GM23338 (cell line): Measurements from ENCODE around the gene CUEDC2. TPM values are rescaled to one million over a fixed set of nuclear protein-coding genes. Genes with fewer than 3 reads are reported as not detected.

Experiments used
- ATAC-seq: fragments of 200-7000 bp; cut with Tn5 transposase; 3 replicates; pipeline ENCODE4 v1.9.1; 2020
- DNase-seq: peaks from one replicate; pipeline ENCODE4 v3.0.0-alpha.2; 2015; ENCODE audit warnings: low spot score
- H2AFZ ChIP-seq: fragments of 200-600 bp; sonication (generic); 2 replicates; pipeline ENCODE4 v1.8.0; 2016; ENCODE audit warnings: antibody characterized with exemption, mild to moderate bottlenecking, moderate library complexity
- H3F3A ChIP-seq: fragments of 200-600 bp; sonication (generic); replicated peaks from 2 replicates; pipeline ENCODE4 v1.8.0; 2017; ENCODE audit warnings: antibody characterized with exemption, mixed run types, low read depth
- H3K27ac ChIP-seq: fragments of 200-600 bp; sonication (generic); 2 replicates; pipeline ENCODE4 v1.6.1; 2016; ENCODE audit warnings: low read depth
- H3K27me3 ChIP-seq: fragments of 200-600 bp; sonication (generic); 2 replicates; pipeline ENCODE4 v1.8.0; 2016; ENCODE audit warnings: mild to moderate bottlenecking, mixed run types, moderate library complexity; ENCODE audit not compliant: insufficient read depth
- H3K36me3 ChIP-seq: fragments of 200-600 bp; sonication (generic); 2 replicates; pipeline ENCODE4 v1.8.0; 2016; ENCODE audit warnings: mild to moderate bottlenecking; ENCODE audit not compliant: insufficient read depth
- H3K4me1 ChIP-seq: fragments of 200-600 bp; sonication (generic); 2 replicates; pipeline ENCODE4 v1.8.0; 2016; ENCODE audit warnings: mild to moderate bottlenecking, moderate library complexity; ENCODE audit not compliant: insufficient read depth
- H3K4me2 ChIP-seq: fragments of 200-600 bp; sonication (generic); 2 replicates; pipeline ENCODE4 v1.7.1; 2017; ENCODE audit warnings: mixed run types
- H3K4me3 ChIP-seq: fragments of 200-600 bp; sonication (generic); 2 replicates; pipeline ENCODE4 v1.6.1; 2016; ENCODE audit warnings: mixed run types
- H3K79me2 ChIP-seq: fragments of 200-600 bp; sonication (generic); replicated peaks from 2 replicates; pipeline ENCODE4 v1.8.0; 2017; ENCODE audit warnings: mild to moderate bottlenecking; ENCODE audit not compliant: insufficient read depth
- H3K9me2 ChIP-seq: fragments of 200-600 bp; sonication (generic); 2 replicates; pipeline ENCODE4 v1.8.0; 2017; ENCODE audit not compliant: insufficient read depth
- H4K20me1 ChIP-seq: fragments of 200-600 bp; sonication (generic); replicated peaks from 2 replicates; pipeline ENCODE4 v1.8.0; 2017; ENCODE audit warnings: mild to moderate bottlenecking; ENCODE audit not compliant: insufficient read depth
- H3K27ac Mint-ChIP-seq: 2 replicates; pipeline ENCODE4 v1.8.0; 2020; ENCODE audit warnings: inconsistent platforms, mild to moderate bottlenecking, moderate library complexity, mixed read lengths
- H3K27me3 Mint-ChIP-seq: 3 replicates; pipeline ENCODE4 v1.8.0; 2022; ENCODE audit warnings: low read depth, mild to moderate bottlenecking, moderate library complexity, mixed read lengths, inconsistent platforms; ENCODE audit not compliant: insufficient read depth, poor library complexity
- H3K36me3 Mint-ChIP-seq: 3 replicates; pipeline ENCODE4 v1.8.0; 2021; ENCODE audit warnings: low read depth, mild to moderate bottlenecking, inconsistent platforms, moderate library complexity, mixed read lengths
- H3K4me1 Mint-ChIP-seq: 3 replicates; pipeline ENCODE4 v1.8.0; 2020; ENCODE audit warnings: mild to moderate bottlenecking, inconsistent platforms, mixed read lengths
- H3K4me3 Mint-ChIP-seq: 3 replicates; pipeline ENCODE4 v1.8.0; 2021; ENCODE audit warnings: moderate library complexity, mild to moderate bottlenecking, inconsistent platforms, mixed read lengths
- H3K9me3 Mint-ChIP-seq: 3 replicates; pipeline ENCODE4 v1.8.0; 2020; ENCODE audit warnings: moderate library complexity, mild to moderate bottlenecking, inconsistent platforms, mixed read lengths
- CREB1 ChIP-seq: fragments of 250-450 bp; sonication (Bioruptor Pico); IDR thresholded peaks from 2 replicates; pipeline ENCODE4 v1.5.0; 2020; ENCODE audit warnings: low read depth, mild to moderate bottlenecking, moderate library complexity
- ETS1 ChIP-seq: IDR thresholded peaks from 2 replicates; pipeline ENCODE4 v1.6.1; 2016; ENCODE audit warnings: antibody characterized with exemption
- EZH2phosphoT487 ChIP-seq: fragments of 200-600 bp; sonication (generic); IDR thresholded peaks from one replicate; pipeline ENCODE4 v1.8.1; 2018; ENCODE audit warnings: antibody characterized with exemption; ENCODE audit not compliant: unreplicated experiment
- JUNB ChIP-seq: IDR thresholded peaks from one replicate; pipeline ENCODE4 v1.6.1; 2016; ENCODE audit warnings: antibody characterized with exemption; ENCODE audit not compliant: unreplicated experiment
- NANOG ChIP-seq: IDR thresholded peaks from 2 replicates; pipeline ENCODE4 v1.6.1; 2016; ENCODE audit warnings: antibody characterized with exemption, borderline replicate concordance
- POLR2AphosphoS5 ChIP-seq: IDR thresholded peaks from 2 replicates; pipeline ENCODE4 v1.6.1; 2016; ENCODE audit warnings: antibody characterized with exemption, low read depth
- ZNF114 ChIP-seq: fragments of 250-450 bp; sonication (Bioruptor Pico); IDR thresholded peaks from 2 replicates; pipeline ENCODE4 v1.5.0; 2020; ENCODE audit warnings: mild to moderate bottlenecking, moderate library complexity
- ZNF331 ChIP-seq: fragments of 250-450 bp; sonication (Bioruptor Pico); IDR thresholded peaks from 2 replicates; pipeline ENCODE4 v1.5.0; 2020; ENCODE audit warnings: low read depth, mild to moderate bottlenecking, moderate library complexity
- ZNF462 ChIP-seq: fragments of 250-450 bp; sonication (Bioruptor Pico); IDR thresholded peaks from 2 replicates; pipeline ENCODE4 v1.5.0; 2020; ENCODE audit warnings: mild to moderate bottlenecking, moderate library complexity
- polyA plus RNA-seq: library from polyadenylated mRNA; unstranded; fragments of >200 nt; fragmentation: Nextera tagmentation; extraction: Ambion mirVana; gene quantifications from 2 replicates; pipeline ENCODE4 v1.2.1, GENCODE V29; 2016
- total RNA-seq: library from RNA; depleted of rRNA; stranded (reverse); fragments of >200 nt; shearing (Covaris generic); gene quantifications from 2 replicates; pipeline ENCODE4 v1.2.3, GENCODE V29; 2014
- TF ChIP-seq, protein P1 (sequence below), 2 experiments: fragments of 200-600 bp in 1 of 2; sonication (generic) in 1 of 2; conservative IDR thresholded peaks; 2 replicates each; pipeline versions ENCODE4 v1.5.1 to v1.6.1; 2016 to 2017; ENCODE audit warnings: antibody characterized with exemption in 2 of 2, low read depth in 2 of 2, mild to moderate bottlenecking in 2 of 2, moderate library complexity in 1 of 2
- TF ChIP-seq, protein P2 (sequence below): IDR thresholded peaks from one replicate; pipeline ENCODE4 v1.6.1; 2018; ENCODE audit warnings: antibody characterized with exemption; ENCODE audit not compliant: unreplicated experiment

The CUEDC2 gene
- total and polyA plus RNA-seq, 2 experiments from 2014 or later, result 39.2 to 47.3 TPM

- Mint-ChIP-seq H3K36me3 (peaks cover 4% of the 10 kb centered on the region), H3K27ac (peak overlapping the region; percentile 90), H3K27me3 (peaks cover 19% of the 10 kb centered on the region), H3K4me3 (peak overlapping the region; percentile 90), H3K9me3 (no peaks in the 10 kb centered on the region), H3K4me1 (peaks cover 36% of the 10 kb centered on the region)
- Histone ChIP-seq H3K4me2 (peak overlapping the region; percentile 96), H3K4me3 (peak overlapping the region; percentile 85), H3K27ac (peak overlapping the region; percentile 68), H3F3A (0 out of 2 replicates have a peak, but pooled peaks cover 21% of the 10 kb centered on the region), H3K79me2 (peaks cover 23% of the 10 kb centered on the region; the same call in 1 of the 2 replicates), H3K27me3 (peaks cover 5% of the 10 kb centered on the region; the same call in 1 of the 2 replicates), H3K4me1 (peaks cover 29% of the 10 kb centered on the region), H3K36me3 (no peaks in the 10 kb centered on the region), H2AFZ (peak overlapping the region; percentile 94), H3K9me2 (no peaks in the 10 kb centered on the region), H4K20me1 (no peaks in the 10 kb centered on the region)
- TF ChIP-seq CREB1 (peak; percentile 81), ZNF331 (CRISPR knock-in tag) (no peak), POLR2AphosphoS5 (peak; percentile 87), NANOG (no peak), ETS1 (peak; percentile 84), ZNF462 (CRISPR knock-in tag) (no peak), JUNB (no peak), EZH2phosphoT487 (no peak), ZNF114 (no peak)
- TF ChIP-seq, protein P1, sequence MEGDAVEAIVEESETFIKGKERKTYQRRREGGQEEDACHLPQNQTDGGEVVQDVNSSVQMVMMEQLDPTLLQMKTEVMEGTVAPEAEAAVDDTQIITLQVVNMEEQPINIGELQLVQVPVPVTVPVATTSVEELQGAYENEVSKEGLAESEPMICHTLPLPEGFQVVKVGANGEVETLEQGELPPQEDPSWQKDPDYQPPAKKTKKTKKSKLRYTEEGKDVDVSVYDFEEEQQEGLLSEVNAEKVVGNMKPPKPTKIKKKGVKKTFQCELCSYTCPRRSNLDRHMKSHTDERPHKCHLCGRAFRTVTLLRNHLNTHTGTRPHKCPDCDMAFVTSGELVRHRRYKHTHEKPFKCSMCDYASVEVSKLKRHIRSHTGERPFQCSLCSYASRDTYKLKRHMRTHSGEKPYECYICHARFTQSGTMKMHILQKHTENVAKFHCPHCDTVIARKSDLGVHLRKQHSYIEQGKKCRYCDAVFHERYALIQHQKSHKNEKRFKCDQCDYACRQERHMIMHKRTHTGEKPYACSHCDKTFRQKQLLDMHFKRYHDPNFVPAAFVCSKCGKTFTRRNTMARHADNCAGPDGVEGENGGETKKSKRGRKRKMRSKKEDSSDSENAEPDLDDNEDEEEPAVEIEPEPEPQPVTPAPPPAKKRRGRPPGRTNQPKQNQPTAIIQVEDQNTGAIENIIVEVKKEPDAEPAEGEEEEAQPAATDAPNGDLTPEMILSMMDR (conservative IDR thresholded peaks at IDR 0.05; ENCODE audit: low read depth in 2 of 2), result no peak
- TF ChIP-seq, protein P2, sequence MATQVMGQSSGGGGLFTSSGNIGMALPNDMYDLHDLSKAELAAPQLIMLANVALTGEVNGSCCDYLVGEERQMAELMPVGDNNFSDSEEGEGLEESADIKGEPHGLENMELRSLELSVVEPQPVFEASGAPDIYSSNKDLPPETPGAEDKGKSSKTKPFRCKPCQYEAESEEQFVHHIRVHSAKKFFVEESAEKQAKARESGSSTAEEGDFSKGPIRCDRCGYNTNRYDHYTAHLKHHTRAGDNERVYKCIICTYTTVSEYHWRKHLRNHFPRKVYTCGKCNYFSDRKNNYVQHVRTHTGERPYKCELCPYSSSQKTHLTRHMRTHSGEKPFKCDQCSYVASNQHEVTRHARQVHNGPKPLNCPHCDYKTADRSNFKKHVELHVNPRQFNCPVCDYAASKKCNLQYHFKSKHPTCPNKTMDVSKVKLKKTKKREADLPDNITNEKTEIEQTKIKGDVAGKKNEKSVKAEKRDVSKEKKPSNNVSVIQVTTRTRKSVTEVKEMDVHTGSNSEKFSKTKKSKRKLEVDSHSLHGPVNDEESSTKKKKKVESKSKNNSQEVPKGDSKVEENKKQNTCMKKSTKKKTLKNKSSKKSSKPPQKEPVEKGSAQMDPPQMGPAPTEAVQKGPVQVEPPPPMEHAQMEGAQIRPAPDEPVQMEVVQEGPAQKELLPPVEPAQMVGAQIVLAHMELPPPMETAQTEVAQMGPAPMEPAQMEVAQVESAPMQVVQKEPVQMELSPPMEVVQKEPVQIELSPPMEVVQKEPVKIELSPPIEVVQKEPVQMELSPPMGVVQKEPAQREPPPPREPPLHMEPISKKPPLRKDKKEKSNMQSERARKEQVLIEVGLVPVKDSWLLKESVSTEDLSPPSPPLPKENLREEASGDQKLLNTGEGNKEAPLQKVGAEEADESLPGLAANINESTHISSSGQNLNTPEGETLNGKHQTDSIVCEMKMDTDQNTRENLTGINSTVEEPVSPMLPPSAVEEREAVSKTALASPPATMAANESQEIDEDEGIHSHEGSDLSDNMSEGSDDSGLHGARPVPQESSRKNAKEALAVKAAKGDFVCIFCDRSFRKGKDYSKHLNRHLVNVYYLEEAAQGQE, result peak; percentile 65
- peak; percentile 98 for DNase-seq
- ATAC-seq, result peak; percentile 80
Observed at GRCh38 chr10:102461187-102462054, 29.0 kb upstream of the CUEDC2 start.
